HEK293T (cell line): ENCODE data around the gene L1CAM.

Experiments
- CTCF ChIA-PET: fragments of 350-600 bp; formaldehyde crosslinking; extraction: SDS; loops from one replicate; lab custom pipeline; 2021; ENCODE audit warnings: antibody characterized with exemption, inconsistent platforms; lab: Yijun Ruan, JAX
- POLR2A ChIA-PET: fragments of 350-600 bp; formaldehyde crosslinking; extraction: SDS; loops from one replicate; lab custom pipeline; 2020; ENCODE audit warnings: antibody characterized with exemption, inconsistent platforms; lab: Yijun Ruan, JAX
- DNase-seq: peaks from one replicate; pipeline ENCODE4 v3.0.0; 2012; ENCODE audit warnings: mixed read lengths; ENCODE audit errors: extremely low spot score
- ARNT ChIP-seq: fragments of 450-650 bp; IDR thresholded peaks from 2 replicates; pipeline ENCODE4 v1.6.1; 2017; ENCODE audit warnings: mild to moderate bottlenecking
- BHLHE40 ChIP-seq: fragments of 450-650 bp; IDR thresholded peaks from 2 replicates; pipeline ENCODE4 v1.6.1; 2016; ENCODE audit warnings: mild to moderate bottlenecking, moderate library complexity, borderline replicate concordance
- CTBP1 ChIP-seq: fragments of 450-650 bp; IDR thresholded peaks from 2 replicates; pipeline ENCODE4 v1.6.1; 2016; ENCODE audit warnings: borderline replicate concordance
- ELF4 ChIP-seq: fragments of 450-650 bp; IDR thresholded peaks from 2 replicates; pipeline ENCODE4 v1.6.1; 2017; ENCODE audit warnings: antibody characterized with exemption
- FOXA1 ChIP-seq: fragments of 450-650 bp; IDR thresholded peaks from 2 replicates; pipeline ENCODE4 v1.6.1; 2016; ENCODE audit warnings: mild to moderate bottlenecking
- FOXK2 ChIP-seq: fragments of 450-650 bp; IDR thresholded peaks from 2 replicates; pipeline ENCODE4 v1.6.1; 2016; ENCODE audit warnings: mild to moderate bottlenecking
- FOXM1 ChIP-seq: fragments of 450-650 bp; IDR thresholded peaks from 2 replicates; pipeline ENCODE4 v1.6.1; 2017; ENCODE audit warnings: mild to moderate bottlenecking, borderline replicate concordance
- HDGF ChIP-seq: fragments of 450-650 bp; IDR thresholded peaks from 2 replicates; pipeline ENCODE4 v1.6.1; 2017; ENCODE audit warnings: antibody characterized with exemption, borderline replicate concordance
- L3MBTL2 ChIP-seq: fragments of 450-650 bp; conservative IDR thresholded peaks from 2 replicates; pipeline ENCODE4 v1.6.1; 2016; ENCODE audit warnings: mild to moderate bottlenecking
- LEF1 ChIP-seq: fragments of 450-650 bp; IDR thresholded peaks from 2 replicates; pipeline ENCODE4 v1.6.1; 2017; ENCODE audit warnings: mild to moderate bottlenecking, borderline replicate concordance
- NFRKB ChIP-seq: fragments of 450-650 bp; IDR thresholded peaks from 2 replicates; pipeline ENCODE4 v1.6.1; 2016; ENCODE audit warnings: mild to moderate bottlenecking, moderate library complexity
- PKNOX1 ChIP-seq: fragments of 450-650 bp; IDR thresholded peaks from 2 replicates; pipeline ENCODE4 v1.6.1; 2016
- SP1 ChIP-seq: fragments of 450-650 bp; IDR thresholded peaks from 2 replicates; pipeline ENCODE4 v1.6.1; 2017
- SUZ12 ChIP-seq: fragments of 450-650 bp; IDR thresholded peaks from 2 replicates; pipeline ENCODE4 v1.6.1; 2016; ENCODE audit warnings: mild to moderate bottlenecking
- TARDBP ChIP-seq: fragments of 450-650 bp; IDR thresholded peaks from 2 replicates; pipeline ENCODE4 v1.6.1; 2016
- ZNF384 ChIP-seq: fragments of 450-650 bp; IDR thresholded peaks from 2 replicates; pipeline ENCODE4 v1.6.1; 2016

L1CAM gene

GRCh38 chrX:153926552-153926857 is 40.5 kb upstream of the L1CAM start:
- no peak for DNase-seq
- ChIA-PET POLR2A (interaction anchor here (0.7 to 7.1 kb wide), 10 partner anchors 8 to 975 kb away, joined by 3 to 65 read pairs (median 5); partner anchors contain the start of genes IDH3G, NAA10, RENBP and SSR4), CTCF (interaction anchor here (9.2 kb wide), 1 partner anchor 19 kb away, joined by 100 read pairs; the partner anchor contains the start of gene RENBP)
- TF ChIP-seq FOXM1 (no peak), HDGF (no peak), PKNOX1 (no peak), NFRKB (no peak), TARDBP (no peak), ARNT (no peak), SUZ12 (no peak), BHLHE40 (no peak), FOXA1 (no peak), FOXK2 (no peak), SP1 (no peak), L3MBTL2 (no peak), ZNF384 (no peak), LEF1 (no peak), ELF4 (no peak), CTBP1 (no peak)

GRCh38 chrX:153925739-153926551 is 40.0 kb upstream of the L1CAM start, which contains the start of gene ARHGAP4:
TSS of gene ARHGAP4 (minus strand) at chrX:153926264. CDS start at chrX:153926202, 62 bp downstream.
- no peak for TF ChIP-seq SUZ12
- TF ChIP-seq PKNOX1, result no peak
- TF ChIP-seq LEF1, result no peak
- TF ChIP-seq HDGF, result no peak
- TF ChIP-seq TARDBP, result no peak
- TF ChIP-seq FOXA1, result no peak
- TF ChIP-seq ARNT, result no peak
- TF ChIP-seq CTBP1, result no peak
- no peak for TF ChIP-seq FOXM1
- TF ChIP-seq ZNF384, result no peak
- TF ChIP-seq NFRKB, result no peak
- no peak; the same call in 1 of the 2 replicates for TF ChIP-seq ELF4
- no peak for TF ChIP-seq L3MBTL2
- TF ChIP-seq SP1, result no peak
- TF ChIP-seq FOXK2, result no peak
- POLR2A ChIA-PET, result interaction anchor here (0.7 to 7.1 kb wide), 8 partner anchors 9 to 975 kb away, joined by 3 to 65 read pairs (median 5); partner anchors contain the start of genes IDH3G, NAA10, RENBP and SSR4
- CTCF ChIA-PET, result interaction anchor here (0.7 to 9.2 kb wide), 3 partner anchors 8 to 20 kb away, joined by 3 to 100 read pairs (median 6); partner anchors contain the start of gene RENBP
- no peak for DNase-seq

DNA sequence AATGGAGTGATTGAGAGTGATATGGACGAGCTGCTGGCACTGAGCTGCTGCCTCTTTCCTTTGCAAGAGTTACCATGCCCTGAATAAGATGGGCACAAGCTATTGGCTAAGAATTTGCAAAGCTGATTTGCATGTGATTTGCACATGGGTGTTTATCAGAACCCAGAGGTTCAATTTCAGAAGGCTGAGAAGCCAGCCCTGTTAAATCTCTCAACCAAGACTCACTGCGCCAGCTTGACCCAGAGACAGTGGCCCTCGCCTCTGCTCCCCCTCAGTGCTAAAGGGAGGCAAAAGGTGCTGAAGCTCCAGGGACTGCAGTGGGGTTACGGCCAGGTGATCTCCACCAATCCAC is 39.4 kb upstream of the L1CAM start:
- ChIA-PET CTCF (interaction anchor here (0.7 to 9.2 kb wide), 4 partner anchors 9 to 21 kb away, joined by 3 to 100 read pairs (median 4); partner anchors contain the start of gene RENBP), POLR2A (interaction anchor here (1.0 to 7.1 kb wide), 5 partner anchors 10 to 49 kb away, joined by 3 to 65 read pairs (median 4); partner anchors contain the start of genes NAA10, RENBP and TMEM187)
- no peak for DNase-seq
- TF ChIP-seq FOXA1 (no peak), LEF1 (no peak), ARNT (no peak), BHLHE40 (no peak)

GRCh38 chrX:153924149-153924861 is 38.3 kb upstream of the L1CAM start:
- DNase-seq, result peak; percentile 60
- POLR2A ChIA-PET, result interaction anchor here (0.7 to 7.1 kb wide), 5 partner anchors 12 to 48 kb away, joined by 3 to 65 read pairs (median 4); partner anchors contain the start of genes RENBP and TMEM187
- no peak for TF ChIP-seq CTBP1
- no peak for TF ChIP-seq ELF4
- no peak for TF ChIP-seq SP1
- TF ChIP-seq SUZ12, result no peak
- no peak for TF ChIP-seq FOXM1
- TF ChIP-seq LEF1, result no peak
- TF ChIP-seq TARDBP, result no peak
- no peak for TF ChIP-seq BHLHE40
- TF ChIP-seq FOXK2, result no peak
- no peak for TF ChIP-seq NFRKB
- no peak for TF ChIP-seq PKNOX1
- CTCF ChIA-PET, result interaction anchor here (0.8 to 9.2 kb wide), 5 partner anchors 11 to 26 kb away, joined by 3 to 100 read pairs (median 14); partner anchors contain the start of gene RENBP

- ChIA-PET CTCF (interaction anchor here (0.7 to 9.2 kb wide), 17 partner anchors 11 to 160 kb away, joined by 3 to 100 read pairs (median 3); partner anchors contain the start of gene RENBP), POLR2A (interaction anchor here (1.0 to 1.8 kb wide), 7 partner anchors 12 to 49 kb away, joined by 3 to 6 read pairs (median 4); partner anchors contain the start of genes HCFC1, NAA10 and TMEM187)
- TF ChIP-seq PKNOX1 (no peak), TARDBP (no peak), SUZ12 (no peak), FOXK2 (no peak), L3MBTL2 (no peak)
- peak; percentile 72 for DNase-seq
Observed at GRCh38 chrX:153922932-153923857, 37.2 kb upstream of the L1CAM start.
